ENCODE measurements around the gene RAP1B. TPM values are rescaled to one million over a fixed set of nuclear protein-coding genes. Genes with fewer than 3 reads are reported as not detected.

Gene RAP1B
- total and polyA plus RNA-seq, 9 of the 15 experiments (the other 6 are each of a cell fraction or from before 2014, with no cell fraction given) = 107 to 309 (median 170) TPM

DNA sequence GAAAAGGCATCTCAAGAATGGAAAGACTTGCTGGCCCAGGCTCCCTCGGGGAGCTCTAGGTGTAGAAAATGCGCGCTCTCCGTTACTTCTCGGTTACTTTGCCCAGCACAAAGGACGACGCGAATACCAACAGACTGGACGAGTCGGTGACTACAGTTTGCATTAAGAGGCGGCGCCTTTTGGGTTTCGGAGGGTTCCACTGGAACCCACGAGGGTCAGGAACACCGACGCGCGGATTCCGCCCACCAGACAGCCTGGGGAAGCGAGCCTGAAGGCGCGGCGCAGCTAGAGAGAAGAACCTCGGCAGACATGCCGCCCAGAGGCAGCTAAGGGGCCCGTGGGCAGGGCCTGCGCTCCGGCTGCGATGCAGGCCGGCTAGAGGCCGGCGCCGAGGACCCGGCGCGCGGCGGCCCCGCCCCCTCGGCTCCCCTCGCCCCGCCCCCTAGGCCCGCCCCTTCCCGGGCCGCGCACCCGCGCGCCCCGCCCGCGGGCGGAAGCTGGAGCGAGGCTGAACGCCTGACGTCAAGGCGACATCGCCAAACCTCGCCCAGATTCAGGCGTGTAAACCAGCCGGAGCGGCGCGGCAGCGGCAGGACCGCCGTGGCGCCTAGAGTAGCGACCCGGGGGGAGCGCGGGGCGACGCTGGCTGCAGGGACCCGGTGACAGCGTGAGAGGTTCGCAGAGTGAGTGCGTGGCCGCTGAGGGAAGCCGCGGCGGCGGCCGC lies at the start of gene RAP1B (continued):
- TF ChIP-seq ZNF699 (CRISPR knock-in tag; IDR thresholded peaks at IDR 0.05; ENCODE audit: insufficient replicate concordance) (no peak), NCOA1 (IDR thresholded peaks at IDR 0.05; ENCODE audit: low read depth) (no peak), ADNP (tag; IDR thresholded peaks at IDR 0.05) (no peak), SMC3 (conservative IDR thresholded peaks at IDR 0.05; ENCODE audit: insufficient read depth, low read depth, low read length) (no peak), SAFB (IDR thresholded peaks at IDR 0.05; ENCODE audit: borderline replicate concordance, low read depth, low read length) (peak; percentile 72; the same call in 1 of the 2 replicates), CCAR2 (IDR thresholded peaks at IDR 0.05; ENCODE audit: low read depth, low read length) (no peak), CBX3 (IDR thresholded peaks at IDR 0.05; ENCODE audit: borderline replicate concordance in 1 of 2, low read length in 2 of 2) (no peak), ZNF77 (CRISPR knock-in tag; IDR thresholded peaks at IDR 0.05) (no peak), IFI16 (CRISPR knock-in tag; IDR thresholded peaks at IDR 0.05) (no peak), GABPB1 (CRISPR knock-in tag; IDR thresholded peaks at IDR 0.05) (no peak; the same call in 1 of the 2 replicates), CREBBP (IDR thresholded peaks at IDR 0.05; ENCODE audit: low read depth, low read length) (no peak), HNRNPL (IDR thresholded peaks at IDR 0.05; ENCODE audit: low read depth, low read length) (no peak), ELF1 (tag; IDR thresholded peaks at IDR 0.05) (peak; percentile 63), HMG20B (CRISPR knock-in tag; IDR thresholded peaks at IDR 0.05) (no peak), ZNF830 (CRISPR knock-in tag; IDR thresholded peaks at IDR 0.05) (no peak), ZNF253 (CRISPR knock-in tag; conservative IDR thresholded peaks at IDR 0.05) (no peak), ERF (CRISPR knock-in tag; IDR thresholded peaks at IDR 0.05) (no peak), RBM17 (IDR thresholded peaks at IDR 0.05; ENCODE audit: borderline replicate concordance, low read depth, low read length) (no peak), SNRNP70 (optimal IDR thresholded peaks at IDR 0.05; ENCODE audit: low read depth, low read length) (no peak), CHCHD3 (CRISPR knock-in tag; IDR thresholded peaks at IDR 0.05) (no peak)
- TF ChIP-seq, protein P1, sequence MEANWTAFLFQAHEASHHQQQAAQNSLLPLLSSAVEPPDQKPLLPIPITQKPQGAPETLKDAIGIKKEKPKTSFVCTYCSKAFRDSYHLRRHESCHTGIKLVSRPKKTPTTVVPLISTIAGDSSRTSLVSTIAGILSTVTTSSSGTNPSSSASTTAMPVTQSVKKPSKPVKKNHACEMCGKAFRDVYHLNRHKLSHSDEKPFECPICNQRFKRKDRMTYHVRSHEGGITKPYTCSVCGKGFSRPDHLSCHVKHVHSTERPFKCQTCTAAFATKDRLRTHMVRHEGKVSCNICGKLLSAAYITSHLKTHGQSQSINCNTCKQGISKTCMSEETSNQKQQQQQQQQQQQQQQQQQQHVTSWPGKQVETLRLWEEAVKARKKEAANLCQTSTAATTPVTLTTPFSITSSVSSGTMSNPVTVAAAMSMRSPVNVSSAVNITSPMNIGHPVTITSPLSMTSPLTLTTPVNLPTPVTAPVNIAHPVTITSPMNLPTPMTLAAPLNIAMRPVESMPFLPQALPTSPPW (CRISPR knock-in tag; IDR thresholded peaks at IDR 0.05) = peak; percentile 97
- TF ChIP-seq, protein P2, sequence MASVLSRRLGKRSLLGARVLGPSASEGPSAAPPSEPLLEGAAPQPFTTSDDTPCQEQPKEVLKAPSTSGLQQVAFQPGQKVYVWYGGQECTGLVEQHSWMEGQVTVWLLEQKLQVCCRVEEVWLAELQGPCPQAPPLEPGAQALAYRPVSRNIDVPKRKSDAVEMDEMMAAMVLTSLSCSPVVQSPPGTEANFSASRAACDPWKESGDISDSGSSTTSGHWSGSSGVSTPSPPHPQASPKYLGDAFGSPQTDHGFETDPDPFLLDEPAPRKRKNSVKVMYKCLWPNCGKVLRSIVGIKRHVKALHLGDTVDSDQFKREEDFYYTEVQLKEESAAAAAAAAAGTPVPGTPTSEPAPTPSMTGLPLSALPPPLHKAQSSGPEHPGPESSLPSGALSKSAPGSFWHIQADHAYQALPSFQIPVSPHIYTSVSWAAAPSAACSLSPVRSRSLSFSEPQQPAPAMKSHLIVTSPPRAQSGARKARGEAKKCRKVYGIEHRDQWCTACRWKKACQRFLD (CRISPR knock-in tag; IDR thresholded peaks at IDR 0.05) = peak; percentile 53; the same call in 1 of the 2 replicates
- TF ChIP-seq, protein P3, sequence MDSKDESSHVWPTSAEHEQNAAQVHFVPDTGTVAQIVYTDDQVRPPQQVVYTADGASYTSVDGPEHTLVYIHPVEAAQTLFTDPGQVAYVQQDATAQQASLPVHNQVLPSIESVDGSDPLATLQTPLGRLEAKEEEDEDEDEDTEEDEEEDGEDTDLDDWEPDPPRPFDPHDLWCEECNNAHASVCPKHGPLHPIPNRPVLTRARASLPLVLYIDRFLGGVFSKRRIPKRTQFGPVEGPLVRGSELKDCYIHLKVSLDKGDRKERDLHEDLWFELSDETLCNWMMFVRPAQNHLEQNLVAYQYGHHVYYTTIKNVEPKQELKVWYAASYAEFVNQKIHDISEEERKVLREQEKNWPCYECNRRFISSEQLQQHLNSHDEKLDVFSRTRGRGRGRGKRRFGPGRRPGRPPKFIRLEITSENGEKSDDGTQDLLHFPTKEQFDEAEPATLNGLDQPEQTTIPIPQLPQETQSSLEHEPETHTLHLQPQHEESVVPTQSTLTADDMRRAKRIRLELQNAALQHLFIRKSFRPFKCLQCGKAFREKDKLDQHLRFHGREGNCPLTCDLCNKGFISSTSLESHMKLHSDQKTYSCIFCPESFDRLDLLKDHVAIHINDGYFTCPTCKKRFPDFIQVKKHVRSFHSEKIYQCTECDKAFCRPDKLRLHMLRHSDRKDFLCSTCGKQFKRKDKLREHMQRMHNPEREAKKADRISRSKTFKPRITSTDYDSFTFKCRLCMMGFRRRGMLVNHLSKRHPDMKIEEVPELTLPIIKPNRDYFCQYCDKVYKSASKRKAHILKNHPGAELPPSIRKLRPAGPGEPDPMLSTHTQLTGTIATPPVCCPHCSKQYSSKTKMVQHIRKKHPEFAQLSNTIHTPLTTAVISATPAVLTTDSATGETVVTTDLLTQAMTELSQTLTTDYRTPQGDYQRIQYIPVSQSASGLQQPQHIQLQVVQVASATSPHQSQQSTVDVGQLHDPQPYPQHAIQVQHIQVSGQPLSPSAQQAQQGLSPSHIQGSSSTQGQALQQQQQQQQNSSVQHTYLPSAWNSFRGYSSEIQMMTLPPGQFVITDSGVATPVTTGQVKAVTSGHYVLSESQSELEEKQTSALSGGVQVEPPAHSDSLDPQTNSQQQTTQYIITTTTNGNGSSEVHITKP (IDR thresholded peaks at IDR 0.05; ENCODE audit: partially characterized antibody) = no peak

Measured in K562 (cell line).